NCI-H128 (cell line): ENCODE measurements around the gene MTLN.
"Not testable (repeated sequence)": the region's sequence is repeated elsewhere in the genome, so short reads cannot be mapped to it uniquely, and the experiment has no call there.

ENCODE experiments used
- DNase-seq: peaks from one replicate; lab custom pipeline; 2025; ENCODE audit not compliant: unreplicated experiment; lab: John Stamatoyannopoulos, UW

MTLN gene, protein sequence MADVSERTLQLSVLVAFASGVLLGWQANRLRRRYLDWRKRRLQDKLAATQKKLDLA

DNA sequence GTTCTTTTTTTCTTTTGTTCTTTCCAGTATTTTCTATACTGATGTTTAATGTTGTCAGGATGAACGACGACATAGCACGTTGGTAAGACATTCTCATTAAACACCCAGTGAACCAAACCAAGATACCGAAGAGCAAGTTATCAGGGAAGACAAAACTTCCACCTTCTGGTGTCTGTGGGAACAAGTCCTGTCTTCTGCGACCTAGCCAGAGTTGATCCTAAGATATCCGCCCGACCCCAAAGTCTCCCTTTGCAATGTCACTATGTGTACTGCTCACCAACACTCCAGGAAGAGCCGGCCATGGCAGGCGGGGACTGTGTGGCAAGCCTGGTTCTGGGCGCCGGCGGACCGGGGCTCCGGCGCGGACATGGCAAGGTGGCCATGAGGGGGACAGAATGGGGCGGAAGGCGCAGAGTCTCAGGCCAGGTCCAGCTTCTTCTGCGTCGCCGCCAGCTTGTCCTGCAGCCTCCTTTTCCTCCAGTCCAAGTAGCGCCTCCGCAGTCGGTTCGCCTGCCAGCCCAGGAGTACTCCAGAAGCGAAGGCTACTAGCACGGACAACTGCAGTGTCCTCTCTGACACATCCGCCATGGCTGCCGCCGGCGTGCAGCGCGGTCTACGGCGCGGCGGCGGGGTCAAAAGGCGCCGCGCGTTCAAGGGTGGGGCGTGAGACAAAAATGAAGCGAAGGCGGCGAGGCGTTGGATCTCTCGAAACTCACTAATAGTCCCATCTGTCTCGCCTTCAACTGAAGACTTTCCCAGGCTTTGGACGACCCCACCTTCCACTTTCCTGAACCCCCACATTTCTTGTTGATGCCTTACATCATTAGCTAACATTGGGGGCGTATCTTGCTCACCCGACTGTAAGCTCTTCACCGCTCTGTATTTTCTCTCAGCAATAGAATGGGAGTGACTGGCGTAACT, at the start of gene MTLN:
Gene MTLN (minus strand): TSS at position 610 of the 921 bp plus-strand sequence. CDS start 22 bp downstream, at position 588.
- DNase-seq: peak; percentile 9

DNA sequence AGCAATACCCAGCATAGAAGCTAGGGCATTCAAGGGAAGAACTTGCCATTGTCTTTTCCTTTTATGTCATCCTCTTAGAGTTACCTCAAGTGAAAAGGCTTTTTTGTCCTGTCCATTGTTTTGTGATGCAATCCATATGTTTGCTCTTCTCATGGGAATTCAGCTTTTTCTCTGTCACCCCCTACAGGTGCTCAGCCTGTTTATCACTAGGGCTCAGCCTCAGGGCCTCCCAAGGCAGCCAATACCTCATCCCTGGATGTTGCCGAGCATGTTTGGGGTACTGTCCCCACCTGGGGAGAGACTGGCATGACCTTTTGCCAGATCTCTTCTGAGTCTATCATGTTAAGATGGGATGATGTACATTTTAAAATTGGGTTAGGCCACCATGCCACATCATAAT, 49.6 kb upstream of the MTLN start:
- not testable (repeated sequence) for DNase-seq

DNA sequence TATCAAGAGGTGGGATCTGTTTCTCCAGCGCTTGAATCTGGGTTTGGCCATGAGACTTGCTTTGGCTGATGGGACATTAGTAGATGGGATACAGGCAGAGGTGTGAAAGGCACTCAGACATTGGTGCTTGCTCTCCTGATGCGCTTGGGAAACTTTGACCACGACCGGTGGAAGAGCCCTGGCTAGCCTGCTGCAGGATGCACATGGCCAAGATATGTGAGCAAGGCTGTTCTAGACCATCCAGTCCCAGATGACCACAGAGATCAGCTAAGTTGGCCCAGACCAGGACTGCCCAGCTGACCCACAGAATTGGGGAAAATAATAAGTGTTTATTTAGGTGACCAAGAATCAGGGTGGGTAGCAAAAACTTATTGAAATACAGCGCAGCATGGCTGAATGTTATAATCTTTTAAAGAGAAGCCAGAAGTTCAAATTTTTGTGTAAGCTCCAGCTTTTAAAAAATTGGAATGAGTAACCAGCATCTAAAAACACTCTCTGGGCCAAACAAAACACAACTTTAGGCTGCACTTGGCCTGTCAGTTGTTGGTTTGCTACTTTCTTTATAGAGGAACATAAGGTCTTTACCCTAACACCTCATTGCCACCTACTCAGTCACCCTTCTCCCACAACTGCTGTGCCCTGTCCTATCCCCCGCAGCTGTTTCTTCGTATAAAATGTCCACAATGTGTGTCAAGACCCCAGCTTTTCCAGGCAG, 35.9 kb upstream of the MTLN start:
- DNase-seq: not testable (repeated sequence)

DNA sequence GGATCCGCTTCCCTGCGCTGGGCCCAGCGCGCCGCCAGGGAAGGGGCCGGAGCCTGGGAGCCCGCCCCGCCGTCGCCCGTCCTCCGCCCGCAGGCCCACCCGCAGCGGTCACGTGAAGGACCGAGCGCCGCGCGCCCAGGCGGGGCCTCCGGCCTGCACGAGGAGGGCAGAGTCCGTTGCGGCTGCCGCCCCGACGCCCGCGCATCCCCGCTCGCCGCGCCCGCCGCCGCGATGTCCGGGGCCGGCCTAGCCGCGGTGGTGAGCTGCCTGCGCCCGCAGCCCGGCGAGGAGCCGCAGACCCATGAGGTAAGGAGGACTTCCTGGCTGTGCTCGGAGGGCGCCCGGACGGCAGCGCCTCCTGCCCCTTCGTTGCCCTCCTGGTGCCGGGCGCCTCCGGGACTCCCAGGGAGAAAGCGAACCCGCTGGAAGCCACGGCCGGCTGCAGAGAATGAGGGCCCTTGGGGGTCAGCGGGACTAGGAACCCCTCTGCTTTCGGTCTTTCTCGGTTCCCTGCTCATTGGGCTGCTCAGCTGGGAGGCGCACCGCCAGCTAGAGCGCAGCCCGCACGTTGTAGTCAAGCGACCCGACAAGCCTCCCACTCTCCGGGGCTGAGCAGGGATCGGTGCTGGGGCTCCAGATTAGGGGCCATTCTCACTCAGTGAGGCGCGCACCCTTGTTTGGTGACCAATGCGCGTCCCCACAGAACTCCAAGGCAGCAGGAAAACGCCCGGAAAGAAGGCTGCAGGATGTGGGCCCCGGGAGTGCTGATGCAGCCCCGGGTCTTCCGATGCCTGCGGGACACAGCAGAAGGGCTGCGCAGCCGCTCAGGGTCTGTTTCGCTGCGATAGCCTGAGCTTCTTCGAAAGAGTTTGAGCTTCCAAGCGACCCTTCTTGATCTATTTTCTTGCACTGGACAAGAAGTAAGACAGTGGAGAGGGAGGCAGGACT, 33.4 kb upstream of the MTLN start:
- not testable (repeated sequence) for DNase-seq

DNA sequence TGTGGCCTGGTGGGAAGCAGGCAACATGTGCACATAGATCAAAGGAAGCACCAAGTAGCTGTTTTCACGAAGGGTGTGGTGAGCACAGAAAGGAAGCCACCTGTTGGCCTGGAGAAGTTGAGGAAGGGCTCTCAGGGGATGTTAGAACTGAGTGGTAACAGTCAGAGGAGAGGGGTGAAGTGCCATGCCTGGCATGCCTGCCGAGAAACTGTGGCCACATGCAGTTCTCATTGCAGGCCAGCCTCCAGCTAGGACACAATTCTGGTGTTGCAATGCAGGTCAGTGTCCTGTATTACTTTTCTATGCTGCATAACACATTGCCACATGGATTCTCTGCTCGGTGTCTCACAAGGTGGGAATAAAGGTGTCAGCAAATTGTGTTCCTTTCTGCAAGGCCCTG, 30.9 kb upstream of the MTLN start:
- DNase-seq: not testable (repeated sequence)

DNA sequence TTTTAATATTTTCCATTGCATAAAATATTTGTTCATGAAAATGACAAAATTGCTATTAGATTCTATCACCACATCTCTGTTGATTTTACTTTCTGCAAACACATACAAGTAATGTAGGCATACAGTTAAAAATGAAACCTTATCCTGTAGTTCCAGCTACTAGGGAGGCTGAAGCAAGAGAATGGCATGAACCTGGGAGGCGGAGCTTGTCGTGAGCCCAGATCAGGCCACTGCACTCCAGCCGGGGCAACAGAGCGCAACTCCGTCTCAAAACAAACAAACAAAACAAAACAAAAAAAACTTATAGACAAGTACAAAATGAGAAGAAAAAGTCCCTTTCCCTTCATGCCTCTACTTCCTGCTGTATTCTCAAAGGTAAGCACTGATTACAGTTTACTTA, 22.2 kb upstream of the MTLN start:
- not testable (repeated sequence) for DNase-seq

DNA sequence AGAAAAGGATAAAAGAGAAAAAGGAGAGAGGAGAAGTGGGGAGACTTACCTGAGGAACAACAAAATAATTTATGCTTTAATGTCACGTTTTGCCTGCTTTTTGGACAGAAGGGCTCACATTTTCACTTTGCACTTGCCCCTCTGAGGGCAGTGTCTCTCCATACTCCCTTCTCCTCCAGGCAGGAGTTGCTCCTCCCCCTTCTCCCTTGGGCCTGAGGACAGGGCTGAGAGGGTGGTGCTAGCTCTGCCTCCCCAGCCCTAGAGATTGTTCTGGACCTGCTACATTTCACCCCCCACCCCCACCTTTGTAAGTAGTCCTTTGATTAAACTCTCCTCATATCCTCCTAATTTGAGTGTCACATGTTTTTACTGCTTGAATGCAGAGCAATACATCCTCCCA, 17.5 kb upstream of the MTLN start:
- not testable (repeated sequence) for DNase-seq

DNA sequence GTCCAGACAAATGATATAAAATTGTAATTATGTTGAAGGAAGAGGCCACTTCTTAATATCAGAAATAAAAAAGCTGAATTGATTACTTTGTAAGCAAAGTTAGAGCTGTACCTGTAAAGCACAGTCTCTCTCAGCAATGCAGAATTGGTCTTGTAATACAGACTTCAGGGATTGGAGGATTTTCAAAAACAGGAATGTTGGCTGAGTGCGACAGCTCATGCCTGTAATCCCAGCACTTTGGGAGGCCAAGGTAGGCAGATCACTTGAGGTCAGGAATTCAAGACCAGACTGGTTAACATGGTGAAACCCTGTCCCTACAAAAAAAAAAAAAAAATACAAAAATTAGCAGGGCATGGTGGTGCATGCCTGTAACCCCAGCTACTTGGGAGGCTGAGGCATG, 10.3 kb upstream of the MTLN start:
- DNase-seq: not testable (repeated sequence)

DNA sequence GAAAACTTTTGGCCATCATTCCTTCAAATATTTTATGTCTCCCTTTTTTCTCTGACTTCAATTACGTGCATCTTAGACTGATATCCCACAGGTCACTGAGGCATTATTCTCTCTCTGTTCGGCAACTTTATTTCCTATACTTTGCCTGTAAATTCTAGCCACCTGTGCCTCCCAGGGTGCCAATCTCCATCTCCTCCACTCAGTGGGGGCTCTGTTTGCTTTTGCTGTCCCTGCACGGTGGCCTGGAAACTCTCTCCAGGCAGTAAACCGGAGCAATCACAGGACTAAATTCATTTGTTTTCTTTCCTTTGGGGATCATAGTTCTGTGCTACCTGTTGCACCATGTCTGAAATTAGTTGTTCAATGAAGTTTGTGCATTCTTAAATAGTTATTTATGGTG, 9.6 kb upstream of the MTLN start:
- DNase-seq: no peak

DNA sequence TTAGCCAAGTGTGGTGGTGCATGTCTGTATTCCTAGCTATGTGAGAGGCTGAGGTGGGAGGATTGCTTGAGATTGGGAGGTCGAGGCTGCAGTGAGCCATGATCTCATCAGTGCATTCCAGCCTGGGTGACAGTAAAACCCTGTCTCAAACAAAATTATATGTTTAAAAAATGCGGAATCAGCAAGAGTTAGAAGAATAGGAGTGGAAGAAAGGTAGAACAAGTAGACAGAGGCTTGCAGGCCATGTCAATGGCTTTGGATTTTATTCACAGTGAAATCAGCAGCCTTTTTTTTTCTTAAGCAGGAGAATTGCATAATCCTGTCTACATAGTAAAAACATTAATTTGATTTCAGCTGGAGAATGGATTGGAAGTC, 7.8 kb upstream of the MTLN start:
- DNase-seq: no peak

DNA sequence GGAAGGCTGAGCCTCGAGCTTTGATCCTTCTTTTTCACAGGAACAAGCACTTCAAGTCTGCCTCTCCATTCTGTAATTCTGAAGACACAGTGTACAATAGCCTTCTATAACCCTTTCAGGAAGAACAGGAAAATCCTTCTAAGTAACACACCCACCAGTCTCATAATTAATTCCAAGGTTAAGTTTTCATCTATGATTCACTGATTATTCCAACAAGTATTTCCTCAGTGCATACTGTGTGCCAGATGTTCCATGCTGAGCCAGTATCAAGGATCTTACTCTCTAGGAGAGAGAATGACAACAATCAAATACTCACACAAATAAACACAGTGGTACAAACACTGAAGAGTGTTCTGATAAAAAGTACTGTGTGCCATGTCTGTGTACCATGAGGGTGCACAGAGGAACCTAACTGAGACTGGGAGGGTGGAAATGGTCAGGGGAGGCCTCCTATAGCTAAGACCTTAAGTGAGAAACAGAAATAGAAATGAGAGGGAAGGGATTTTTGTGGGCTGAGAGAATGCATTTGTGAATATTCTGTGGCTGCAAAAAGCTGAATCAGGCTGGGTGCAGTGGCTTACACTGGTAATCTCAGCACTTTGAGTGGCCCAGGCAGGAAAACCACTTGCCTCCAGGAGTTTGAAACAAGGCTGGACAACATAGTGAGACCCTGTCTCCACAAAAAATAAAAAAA, 7.3 kb upstream of the MTLN start:
- DNase-seq: no peak

DNA sequence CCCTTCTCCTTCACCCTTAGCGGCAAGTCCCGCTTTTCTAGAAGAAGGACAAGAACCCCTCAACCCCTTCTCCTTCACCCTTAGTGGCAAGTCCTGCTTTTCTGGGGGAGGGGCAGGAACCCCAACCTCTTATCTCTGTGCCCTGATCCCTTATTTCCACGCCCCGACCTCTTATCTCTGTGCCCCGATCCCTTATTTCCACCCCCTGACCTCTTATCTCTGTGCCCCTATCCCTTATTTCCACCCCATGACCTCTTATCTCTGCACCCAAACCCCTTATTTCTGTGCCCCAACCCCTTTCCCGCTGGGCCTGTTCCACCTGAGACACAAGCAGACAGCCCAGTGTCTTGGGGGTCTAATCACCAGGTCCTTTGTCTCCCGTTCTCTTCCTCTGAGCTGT, 6.5 kb upstream of the MTLN start:
- not testable (repeated sequence) for DNase-seq

DNA sequence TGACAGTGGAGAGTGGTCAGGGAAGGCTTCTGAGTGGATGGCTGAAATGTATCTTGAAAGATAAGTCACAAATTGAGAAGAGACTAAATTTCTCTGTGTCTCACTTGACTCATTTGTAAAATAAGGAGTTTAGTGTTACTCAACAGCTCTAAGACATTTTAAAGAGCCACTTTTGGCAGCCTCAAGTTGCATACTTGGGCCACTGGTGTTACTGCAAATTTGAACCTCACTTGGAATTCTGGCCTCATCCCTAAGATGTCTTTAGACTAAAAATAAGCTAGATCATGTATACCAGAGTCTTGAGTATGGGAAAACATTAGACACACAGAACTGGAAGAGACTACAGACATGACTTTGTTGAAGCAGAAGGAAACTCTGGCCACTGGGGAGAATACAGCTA, 4.5 kb upstream of the MTLN start:
- no peak for DNase-seq

DNA sequence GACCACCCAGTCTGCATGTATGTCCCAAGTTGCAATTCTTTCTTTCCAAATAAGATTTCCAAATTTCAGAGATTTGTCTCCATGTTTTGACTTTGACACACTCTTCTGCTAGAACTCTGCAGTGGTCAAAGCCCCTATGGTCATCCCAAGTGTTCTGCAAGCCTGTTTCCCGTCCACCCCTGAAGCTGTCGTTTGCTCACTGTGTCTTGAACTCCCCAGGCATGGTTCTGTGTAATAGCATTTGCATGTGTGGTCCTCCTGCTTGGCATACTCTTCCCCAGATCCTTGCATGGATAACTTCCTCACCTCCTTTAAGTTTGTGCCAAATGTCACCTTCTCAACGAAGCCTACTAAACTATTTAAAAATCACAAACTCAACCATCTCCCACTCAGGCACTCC, 3.9 kb upstream of the MTLN start:
- no peak for DNase-seq

DNA sequence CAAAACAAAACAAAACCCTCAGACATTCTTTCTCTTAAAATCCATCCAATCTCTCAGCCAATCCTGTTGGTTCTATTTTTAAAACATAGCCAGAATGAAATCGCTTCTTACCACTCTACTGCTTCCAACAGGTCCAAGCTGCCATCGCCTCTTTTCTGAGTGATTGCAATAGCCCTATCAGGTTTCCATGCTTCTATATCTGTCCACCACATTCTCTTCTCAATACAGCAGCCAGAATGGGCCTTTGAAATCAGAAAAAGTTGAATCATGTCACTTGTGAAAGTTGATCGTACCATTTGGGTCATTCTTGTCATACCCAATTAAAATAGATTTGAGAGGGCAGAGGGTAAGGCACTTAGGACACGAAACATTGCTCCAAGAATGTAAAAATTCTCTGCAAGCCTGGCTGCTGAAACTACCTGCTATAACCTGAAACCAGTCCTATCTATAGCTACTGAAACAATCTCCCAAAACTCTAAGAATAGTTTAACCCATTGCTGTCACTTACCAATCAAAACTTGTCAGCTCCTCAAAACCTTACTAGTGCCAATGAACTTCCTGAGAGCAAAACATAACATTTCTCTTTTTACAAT, 3.3 kb upstream of the MTLN start:
- DNase-seq: no peak

DNA sequence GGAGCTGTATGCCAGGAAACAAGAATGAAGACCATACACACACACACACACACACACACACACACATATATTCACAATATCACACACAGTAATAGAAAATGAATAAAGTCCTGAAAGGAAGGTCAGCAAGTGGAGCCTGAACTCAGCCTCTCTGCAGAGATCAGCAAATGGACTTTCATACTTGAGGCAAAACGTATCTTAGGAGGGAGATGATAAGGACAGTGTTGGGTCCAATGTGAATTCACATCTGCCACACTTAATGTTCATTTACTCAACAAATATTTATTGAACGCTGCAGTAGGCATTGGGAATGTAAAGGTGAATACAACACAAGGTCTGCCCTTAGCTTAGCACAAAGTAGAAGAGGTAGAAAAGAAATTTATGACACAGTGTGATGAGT, 2.7 kb upstream of the MTLN start:
- DNase-seq: no peak

DNA sequence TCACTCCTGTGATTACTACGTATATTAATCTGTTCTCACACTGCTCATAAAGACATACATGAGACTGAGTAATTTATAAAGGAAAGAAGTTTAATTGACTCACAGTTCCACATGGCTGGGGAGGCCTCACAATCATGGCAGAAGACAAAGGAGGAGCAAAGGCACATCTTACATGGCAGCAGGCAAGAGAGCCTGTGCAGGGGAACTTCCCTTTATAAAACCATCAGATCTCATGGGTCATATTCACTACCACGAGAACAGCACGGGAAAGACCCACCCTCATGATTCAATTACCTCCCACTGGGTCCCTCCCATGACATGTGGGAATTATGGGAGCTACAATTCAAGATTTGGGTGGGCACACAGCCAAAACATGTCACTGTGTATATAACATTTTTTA, 1.2 kb upstream of the MTLN start:
- not testable (repeated sequence) for DNase-seq

DNA sequence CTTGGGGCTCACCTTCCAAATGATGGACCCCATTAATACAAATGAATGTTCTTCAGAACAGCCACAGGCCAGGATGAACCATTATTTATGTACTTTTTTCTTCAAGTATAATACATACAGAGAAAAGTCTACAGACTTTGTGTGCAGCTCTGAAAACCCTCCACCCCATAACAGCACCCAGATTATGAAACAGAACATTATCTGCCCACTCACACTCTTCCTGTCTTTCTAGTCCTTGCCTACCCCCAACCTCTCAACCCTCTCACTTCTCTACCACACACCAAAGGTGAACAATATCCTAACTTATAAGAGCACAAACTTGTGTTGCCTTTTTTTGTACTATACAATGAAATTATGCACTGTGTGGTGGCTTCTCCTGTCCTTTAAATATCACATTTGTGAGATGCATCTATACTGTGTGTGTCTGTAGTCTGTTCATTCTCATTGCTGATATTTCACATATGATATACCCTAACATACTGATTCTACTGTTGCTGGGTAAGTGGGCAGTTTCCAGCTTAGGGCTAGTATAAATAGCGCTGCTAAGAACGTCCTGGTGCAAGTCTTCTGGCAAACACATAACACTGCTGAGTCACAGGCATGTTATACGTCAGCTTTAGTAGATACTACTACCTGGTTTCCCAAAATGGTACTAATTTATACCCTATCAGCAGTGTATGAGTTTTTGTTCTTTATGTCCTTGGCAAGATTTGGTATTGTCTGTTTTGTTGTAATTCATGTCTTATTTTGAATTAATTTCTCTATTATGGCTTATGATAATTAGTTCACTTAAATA, 6.5 kb downstream of the MTLN start:
- DNase-seq: no peak
